Activated CD4-positive, alpha-beta T cell treated with anti-CD3 and anti-CD28 coated beads, Interleukin-2, amount 50 U/mL, for 16 hours (primary cell): ENCODE measurements around the gene SMIM1.
A peak's percentile ranks its signal among the peaks of the same experiment; 100 is the strongest.

Source experiments
- DNase-seq: peaks from one replicate; pipeline ENCODE4 v3.0.0-alpha.2; 2020

The SMIM1 gene

DNA sequence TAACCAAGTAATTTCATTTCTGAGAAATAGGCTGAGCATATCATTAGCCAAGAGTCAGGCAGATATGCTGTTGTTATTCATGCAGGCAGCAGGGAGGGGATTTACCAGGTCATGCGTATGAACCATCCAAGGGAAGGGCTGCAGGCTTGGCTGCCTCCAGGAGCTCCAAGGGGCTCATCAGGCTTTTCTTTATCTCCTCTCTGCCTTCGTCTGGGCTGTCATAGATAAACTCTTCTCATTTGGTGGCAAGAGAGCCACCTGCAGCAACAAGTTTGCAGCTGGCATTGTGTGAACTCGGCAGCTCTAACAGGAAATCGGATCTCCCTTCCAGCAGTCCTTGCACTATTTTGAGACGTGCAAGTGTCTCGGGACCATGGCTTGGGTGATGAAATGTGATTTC is 12.8 kb upstream of the SMIM1 start:
- no peak for DNase-seq

DNA sequence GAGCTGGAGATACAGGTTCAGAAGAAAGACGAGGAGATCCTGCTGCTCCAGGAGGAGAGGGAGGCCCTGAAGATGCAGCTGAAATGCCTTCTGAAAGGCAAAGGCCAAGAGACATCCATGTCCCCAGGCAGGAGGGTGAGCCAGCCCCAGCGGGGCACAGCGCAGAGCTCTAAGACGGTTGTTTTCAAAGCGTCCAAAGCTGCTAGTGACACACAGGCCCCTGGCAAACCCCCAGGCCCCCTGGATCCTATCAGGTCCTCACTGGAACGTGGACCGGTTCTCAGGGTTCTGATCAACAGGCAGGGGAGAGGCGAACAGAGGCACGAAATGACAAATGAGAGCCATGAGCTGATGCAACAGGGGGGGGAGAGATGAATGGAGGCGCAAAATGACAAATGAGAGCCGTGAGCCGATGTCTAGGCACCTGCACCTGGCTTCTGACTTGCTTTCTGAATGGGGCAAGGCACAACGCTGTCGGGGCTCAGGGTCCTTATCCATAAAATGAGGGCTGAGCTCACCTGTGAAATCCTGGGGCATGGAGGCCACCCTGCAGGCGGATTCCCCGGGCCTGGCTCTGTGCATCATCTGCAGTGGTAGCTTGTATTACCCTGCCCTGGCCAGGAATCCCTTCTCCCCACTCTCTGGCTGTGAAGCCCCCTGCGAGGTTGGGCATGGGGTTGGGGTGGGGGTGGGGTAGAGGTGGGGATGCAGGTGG is 11.1 kb upstream of the SMIM1 start:
- DNase-seq: no peak

DNA sequence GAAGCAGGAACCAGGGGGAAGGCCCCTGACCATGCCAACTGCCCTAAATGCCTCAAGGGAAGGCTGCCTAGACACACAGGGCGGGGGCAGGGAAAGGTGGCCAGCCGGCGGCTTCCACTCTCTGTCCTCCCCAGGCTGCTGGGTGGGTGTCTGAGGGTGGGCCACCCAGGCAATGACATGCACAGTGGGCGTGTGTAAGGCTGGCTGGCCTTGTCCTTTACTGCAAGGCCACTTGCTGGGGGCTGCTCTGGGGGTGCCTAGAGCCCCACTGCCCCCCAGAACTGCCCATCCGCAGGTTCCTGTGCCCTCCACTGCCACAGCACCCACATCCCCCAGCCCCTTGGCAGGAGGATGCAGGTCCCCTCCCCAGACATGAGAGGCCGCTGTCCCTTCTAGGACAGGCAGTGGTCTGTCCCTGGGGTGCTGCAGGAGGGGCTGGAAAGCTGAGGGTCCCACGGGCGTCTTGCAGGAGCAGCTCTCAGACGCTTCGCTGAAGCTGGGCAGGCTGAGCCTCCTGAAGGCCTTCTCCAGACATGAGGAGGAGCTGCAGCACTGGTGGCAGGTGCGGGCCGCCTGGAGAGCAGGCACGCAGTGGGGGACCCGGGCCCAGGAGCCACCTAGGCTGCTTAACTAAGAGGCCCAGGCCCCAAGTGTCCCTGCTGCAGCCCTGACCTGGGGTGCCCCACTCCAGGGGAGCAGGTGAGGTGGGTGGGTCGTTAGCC is 10.2 kb upstream of the SMIM1 start:
- no peak for DNase-seq

DNA sequence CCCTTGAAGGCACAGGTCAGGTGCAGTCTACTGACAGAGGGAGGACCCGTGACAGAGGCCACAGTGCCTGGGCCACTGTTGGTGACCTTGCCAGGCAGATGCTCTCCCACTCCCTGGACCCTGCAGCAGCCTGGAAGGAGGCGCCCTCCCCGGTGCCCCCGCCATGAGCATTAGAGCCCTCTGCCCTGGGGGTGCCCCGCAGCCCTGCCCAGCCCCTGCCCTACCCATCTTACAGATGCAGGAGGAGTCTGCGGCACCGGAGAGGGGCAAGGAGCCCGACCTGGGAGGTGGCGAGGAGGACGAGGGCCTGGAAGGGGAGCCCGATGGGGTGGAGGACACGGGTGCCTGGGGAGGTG is 9.7 kb upstream of the SMIM1 start:
- no peak for DNase-seq

DNA sequence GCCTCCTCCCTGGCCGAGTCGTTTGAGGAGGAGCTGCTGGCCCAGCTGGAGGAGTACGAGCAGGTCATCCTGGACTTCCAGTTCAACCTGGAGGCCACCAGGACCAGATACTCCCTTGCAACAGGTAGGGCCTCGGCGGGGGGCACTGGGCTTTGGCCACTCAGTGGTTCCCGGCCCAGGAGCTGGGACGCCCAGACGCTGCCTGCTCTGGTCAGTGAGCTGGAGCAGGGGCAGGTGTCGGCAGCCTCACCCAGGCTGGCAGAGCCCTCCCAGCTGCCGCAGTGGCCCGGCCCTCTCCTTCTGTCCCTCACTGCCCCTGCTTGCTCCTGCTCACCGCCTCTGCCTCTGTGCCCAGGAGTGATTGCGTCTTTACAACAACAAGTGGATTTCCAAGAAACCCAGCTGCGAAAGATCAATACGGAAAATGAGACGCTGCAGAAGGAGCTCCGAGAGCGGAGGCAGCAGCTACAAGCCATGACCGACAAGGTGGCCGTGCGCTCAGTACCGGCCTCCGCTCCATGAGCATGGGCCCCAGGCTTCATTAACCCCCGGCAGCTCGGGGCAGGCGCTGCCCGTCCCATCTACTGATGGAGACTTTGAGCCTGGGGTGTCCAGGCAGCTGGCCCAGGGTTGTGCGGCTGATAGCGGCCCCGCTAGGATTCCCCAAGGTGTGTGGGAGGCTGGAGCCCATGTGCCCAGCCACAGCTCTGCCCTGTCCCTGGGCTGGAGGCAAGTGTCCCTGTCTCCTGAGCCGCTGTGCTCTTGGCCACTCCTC is 9.0 kb upstream of the SMIM1 start:
- DNase-seq: no peak

DNA sequence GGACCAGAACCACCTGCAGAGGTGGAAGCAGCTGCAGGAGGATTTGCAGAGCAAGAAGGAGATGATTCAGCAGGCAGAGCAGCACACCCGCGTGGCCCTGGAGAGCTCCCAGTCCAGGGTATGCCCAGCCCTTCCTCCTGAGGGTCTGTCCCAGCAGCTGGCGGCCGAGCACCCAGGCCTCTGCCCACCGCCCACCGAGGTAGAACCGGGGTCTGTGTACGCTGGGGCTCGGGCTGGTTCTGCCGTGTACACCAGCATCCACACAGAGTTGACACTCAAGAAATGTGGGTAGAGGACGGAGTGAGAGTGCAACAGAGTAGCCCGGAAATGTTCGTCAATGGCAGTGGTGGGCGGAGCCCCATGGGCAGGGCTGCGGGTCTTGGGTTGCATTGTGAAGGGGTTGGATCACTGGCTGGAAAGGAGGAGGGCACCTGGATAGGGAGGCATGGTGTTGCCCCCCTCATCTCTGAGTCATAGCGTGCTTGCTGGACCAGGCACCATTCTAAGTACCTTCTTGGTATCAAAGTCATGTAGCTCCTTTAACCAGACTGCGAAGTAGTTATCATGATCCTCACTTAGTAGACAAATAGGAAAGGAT is 5.1 kb upstream of the SMIM1 start:
- DNase-seq: no peak

DNA sequence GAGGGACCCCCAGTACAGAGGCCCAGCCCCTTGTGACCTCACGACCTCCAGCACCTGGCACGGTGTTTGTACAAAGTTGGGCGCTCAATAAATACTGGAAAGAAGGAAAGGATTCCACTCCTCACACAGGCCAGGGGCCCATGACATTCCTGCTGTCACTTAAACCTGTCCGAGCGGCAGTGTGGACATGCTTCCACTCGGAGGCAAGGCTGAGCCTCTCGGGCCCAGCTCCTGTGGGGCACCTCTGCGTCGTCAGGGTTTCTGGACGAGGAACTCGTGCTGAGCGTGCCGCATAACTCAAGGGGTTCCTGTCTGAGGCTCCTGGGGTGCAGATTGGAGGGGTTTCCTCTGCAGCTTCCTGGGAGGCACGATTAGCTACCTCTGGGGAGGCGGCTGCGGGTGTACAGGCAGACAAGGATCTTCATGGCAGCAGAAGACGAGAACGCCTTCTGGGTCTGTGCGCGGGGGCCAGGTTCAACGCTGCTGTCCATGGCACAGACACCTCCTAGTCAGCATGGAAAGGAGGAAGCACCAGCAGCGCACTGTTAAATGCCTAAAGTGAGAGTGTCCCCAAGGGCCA is 3.6 kb upstream of the SMIM1 start:
- DNase-seq: no peak

DNA sequence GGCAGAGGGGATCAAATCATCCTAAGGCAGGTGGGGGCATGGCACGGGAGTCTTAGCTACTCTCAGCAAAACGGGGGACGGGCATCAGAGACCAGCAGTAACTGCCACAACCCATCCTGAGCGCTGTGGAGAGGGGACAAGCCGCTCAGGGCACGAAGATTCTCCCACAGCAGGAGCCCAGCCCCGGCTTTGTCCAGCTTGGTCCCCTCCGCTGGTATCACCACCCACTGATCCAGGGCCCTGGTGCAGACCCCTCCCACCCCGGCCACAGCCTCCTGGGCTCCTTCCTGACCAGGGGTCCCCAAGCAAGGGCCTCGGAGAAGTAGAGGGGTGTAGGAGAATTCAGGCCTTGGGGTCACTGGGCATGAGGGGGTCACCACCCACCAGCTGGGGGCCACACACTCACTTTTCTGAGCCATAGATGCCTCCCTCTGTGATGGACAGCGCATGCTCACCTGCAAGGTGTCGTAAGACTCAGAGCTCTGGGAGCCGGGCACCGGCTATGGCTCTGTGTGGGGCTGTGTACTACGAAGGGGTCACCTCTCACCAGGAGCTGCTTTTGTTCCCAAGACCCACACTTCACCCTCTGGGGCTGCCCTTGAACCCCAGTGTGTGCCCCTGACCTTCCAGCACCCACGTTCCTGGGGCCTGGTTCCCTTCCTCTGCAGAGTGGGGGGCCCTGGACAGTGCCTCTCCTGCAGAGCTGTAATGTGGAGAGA is 2.3 kb upstream of the SMIM1 start:
- no peak for DNase-seq

DNA sequence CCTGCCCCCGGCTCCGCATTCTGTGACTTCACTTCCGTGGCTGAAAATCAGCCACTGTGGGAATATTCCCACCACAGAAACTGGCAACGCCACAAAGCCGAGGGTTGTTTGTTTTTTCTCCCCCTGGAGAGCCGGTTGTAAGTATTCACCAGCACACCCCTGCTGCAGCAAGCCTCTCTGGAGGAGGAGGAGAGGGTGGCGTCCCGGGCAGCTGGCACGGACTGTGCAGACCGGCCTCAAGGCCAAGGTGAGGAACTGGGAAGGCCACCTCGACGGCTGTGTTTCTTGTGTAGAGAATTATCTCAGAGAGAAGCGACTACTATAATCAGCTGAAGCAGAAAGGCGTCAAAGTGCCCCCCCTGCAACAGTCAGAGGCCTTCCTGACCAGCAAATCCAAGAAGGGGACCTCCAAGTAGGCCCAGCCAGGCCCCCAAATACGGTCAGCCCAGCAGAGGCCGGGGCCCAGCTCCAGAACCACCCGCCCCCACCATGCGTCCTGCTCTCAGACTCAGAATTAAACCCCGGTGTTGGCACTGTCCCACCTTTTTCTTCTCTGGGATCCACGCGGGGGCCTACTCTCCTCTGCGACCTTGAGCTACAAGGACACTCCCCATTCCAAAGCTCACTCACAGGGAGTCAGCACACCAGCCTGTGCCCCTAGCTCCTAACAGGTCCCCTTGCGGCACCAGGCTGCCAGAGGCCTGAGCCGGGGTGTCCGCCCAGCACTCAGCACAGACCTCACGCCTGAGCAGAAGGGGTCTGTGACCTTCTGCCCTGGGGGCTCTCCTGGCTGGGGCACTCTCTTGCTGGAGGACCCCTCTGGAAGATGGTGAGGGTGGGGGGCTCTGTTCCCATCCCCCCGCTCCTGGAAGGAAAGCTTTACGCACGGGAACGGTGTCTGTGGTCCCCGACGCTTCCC is 1.2 kb upstream of the SMIM1 start:
- no peak for DNase-seq

DNA sequence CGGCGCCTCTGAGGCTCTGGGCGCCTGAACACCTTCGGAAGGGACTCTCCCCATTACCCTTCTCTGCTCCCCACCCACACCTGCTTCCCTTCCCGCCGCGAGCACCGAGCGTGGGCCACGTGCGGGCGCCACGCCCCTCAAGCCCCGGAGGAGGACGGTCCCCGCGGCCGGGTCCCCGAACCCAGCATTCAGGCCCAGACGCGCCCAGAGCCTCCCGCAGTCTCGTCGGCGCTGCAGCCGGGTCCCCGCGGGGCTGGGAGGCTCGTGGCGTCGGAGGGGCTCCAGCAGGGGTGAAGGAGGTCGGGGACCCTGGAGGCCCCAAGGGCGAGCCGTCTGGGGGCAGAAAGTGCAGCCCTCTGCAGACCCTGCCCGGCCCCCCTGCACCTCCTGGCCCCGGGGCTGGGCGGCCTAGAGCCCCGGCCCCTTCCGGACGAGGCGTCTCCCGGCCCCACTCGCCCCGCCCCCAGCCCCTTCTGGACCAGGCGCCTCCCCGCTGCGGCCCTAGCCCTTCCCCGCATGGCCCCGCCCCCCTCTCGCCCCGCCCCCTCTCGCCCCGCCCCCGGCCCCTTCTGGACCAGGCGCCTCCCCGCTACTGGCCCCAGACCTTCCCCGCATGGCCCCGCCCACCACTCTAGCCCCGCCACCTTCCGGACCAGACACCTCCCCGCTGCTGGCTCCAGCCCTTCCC is 378 bp upstream of the SMIM1 start:
- DNase-seq: peak; percentile 90

DNA sequence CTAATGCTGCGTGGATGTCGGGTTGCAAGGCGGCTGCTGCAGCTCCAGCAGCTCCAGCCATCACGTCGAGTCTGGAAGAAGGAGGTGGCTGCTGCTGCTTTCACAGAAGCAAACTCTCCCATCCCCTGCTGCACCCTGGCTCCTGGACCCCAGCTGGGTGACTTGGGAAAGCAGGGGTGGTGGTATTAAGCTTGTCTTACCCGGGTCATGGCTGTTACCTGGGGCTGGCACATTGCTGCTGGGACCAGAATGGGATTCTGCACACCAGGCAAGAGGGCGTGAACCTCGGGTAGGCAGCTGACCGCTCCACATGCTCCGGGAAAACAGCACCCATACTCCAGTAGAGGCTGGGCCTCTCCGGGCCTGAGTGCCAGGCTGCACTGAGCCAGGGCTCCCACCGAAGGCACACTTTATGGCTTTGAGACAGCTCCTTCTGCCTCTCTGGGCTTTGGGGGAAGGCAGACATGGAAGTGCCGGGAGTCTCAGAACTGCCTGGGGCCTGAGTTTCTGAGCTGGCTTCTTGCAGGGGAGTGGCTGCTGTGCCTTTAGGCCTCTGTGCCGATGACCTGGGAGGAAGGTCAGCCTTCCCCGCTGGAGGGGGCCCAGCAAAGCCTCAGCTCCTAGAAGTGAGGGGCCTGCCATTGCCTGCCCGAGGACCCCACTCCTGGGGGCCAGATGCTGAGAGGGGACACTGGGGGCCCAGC is 1.2 kb downstream of the SMIM1 start:
- no peak for DNase-seq

DNA sequence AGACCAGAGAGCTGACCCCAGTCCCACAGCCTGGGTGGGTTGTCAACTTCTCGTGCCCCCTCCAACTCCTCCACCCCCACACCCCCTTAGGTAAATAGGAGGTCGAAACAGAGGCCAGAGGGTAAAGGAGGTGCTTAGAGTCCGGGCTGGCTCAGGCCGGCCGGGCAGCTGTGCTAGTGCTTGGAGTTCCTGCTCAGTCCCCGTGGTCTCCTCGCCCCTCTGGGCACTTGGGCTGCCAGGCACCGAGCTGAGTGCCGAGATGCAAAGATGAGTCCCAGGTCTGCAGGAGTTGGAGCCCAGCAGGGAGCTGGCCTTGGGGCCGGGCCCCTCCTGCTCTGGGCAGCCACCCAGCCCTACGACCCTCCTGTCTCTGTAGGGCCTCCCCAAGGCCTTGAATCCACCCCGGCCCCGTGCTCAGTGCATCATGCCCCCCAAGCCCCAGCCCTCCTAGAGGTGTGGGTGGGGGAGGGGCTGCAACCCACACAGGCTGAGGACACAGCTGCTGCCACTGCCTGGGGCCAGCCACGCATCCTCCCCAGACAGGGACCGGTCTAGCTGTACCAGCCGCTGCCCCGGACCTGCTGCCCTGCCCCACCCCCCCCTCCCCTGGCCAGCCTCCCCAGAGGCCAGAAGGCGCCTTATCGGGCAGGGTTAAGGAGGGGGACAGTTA is 1.9 kb downstream of the SMIM1 start:
- no peak for DNase-seq

DNA sequence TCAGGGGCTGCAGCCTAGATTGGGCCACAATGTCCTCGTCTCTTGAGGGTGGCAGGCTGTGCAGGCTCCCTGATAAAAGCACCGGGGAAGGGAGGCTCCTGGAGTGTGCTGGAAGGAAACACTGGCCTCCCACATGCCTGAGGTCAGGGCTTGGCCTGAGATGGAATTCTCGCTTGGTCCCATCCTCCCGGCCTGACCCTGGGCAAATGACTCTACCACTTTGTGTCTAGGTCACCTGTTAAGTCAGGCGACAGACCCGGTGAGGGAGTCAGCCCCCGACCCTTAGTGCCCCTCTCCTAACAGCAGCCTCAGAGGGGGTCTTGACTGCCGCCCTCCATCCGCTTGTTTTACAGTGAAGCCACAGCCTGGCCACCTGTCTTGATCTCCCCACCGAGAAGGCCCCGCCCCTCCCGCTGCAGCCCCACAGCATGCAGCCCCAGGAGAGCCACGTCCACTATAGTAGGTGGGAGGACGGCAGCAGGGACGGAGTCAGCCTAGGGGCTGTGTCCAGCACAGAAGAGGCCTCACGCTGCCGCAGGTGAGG is 2.5 kb downstream of the SMIM1 start:
- DNase-seq: no peak

DNA sequence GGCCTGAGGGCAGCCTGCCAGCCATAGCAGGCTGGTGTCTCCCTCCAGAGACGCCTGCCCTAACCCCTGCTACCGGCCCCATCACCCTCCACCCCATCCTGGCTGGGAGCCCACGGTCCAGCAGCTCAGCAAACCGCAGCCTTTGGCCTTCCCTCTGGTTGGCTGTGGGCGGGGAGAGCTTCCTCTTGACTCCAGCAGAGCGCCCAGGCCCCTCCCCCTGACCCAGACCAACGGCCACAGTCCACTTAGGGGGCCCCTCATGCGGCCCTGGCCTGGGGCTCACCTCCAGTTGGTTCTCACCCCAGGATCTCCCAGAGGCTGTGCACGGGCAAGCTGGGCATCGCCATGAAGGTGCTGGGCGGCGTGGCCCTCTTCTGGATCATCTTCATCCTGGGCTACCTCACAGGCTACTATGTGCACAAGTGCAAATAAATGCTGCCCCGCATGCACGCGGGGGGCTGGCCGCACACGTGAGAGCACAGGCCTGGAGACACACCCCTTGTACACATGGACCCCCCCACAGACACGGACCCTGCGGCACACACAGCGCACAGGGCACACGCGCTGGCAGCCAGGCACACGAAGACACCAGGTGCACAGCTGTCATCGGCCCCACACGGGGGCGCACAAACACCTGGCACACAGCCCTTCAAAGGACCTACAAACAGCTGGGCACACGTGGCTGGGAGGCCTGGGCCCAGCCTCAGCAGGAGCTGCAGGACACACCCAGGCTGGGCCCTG is 3.1 kb downstream of the SMIM1 start:
- DNase-seq: peak; percentile 69

DNA sequence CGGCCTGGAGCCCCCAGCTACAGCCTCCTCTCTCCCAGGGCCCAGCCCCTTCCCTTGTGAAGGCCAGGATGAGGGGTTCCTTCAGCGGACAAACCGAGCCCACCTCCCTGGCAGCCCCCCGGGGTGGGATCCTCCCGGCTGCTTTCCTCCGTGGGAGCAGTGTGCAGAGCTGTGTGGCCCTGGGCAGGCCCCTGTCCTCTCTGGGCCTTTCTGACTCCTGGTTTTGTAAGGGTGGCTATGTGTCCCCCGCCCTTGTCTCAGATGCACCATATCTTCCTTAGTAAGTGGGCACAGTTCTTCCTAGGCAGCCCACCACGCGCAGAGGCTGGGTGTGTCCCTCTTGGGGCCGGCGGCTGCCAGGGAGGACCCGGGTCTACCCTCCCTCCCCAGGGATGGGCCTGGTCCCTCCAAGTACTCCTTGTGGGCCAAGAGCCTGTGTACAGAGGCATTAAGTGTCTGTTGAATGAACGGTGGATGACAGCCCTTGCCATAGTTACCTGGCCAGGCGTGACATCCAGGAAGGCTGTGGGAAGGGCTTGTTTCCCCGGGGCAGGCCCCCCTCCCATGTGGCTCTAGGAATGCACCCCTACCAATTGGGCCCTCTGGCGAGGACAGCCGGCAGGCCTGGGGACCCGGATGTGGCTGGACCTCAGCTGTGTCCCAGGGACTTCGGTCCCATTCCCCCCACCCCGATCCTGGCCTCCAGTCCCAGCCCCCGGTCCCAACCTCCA is 3.8 kb downstream of the SMIM1 start:
- DNase-seq: no peak

DNA sequence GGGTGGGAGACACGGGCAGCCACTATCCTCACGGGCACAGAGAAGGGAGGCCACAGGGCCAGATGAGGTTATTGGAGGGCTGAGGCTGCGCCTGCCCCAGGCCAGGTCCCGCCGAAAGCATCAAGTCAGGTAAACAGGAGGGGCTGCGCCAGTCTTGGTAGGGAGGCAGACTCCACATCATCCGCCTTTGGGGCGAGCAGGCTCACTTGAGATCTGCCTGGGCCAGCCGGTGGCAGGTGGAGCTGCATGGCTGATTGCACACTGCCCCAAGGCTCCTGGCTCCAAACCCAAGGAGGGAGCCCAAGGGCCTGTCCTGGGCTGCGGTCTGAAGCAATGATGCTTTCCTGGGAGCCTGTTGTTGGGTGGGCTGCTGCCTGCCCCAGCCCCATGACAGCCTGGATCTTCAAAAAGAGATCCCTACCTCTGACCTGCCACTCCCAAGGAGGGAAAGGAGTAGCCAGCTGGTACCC is 4.6 kb downstream of the SMIM1 start:
- DNase-seq: no peak
